Measurements from ENCODE around the gene ZMYND12.

Gene ZMYND12

DNA sequence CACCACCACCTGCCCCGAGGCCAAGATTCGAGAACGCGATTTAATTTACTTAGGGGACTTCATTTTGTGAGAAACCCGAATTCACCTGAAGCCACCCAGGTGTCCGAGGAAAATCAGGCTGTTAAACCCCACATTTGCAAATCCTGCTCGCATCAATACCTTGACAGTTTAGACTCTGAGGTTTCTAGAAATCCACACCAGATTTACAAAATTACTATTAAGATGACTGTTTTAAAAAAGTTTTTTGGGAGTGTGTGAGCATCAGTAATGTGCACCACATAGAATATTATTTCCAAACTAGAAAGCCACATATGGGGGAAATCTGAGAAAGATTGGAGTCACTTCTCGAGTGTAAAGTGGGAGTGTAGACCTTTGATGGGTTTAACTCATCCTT lies 74.5 kb downstream of the ZMYND12 start:
- Mint-ChIP-seq H3K27me3 (peaks cover 30% of the 10 kb centered on the region), H3K27ac (no peak overlapping the region), H3K4me1 (ENCODE audit: low read depth) (peaks cover 4% of the 10 kb centered on the region), H3K9me3 (ENCODE audit: low read depth) (no peaks in the 10 kb centered on the region), H3K4me3 (peak overlapping the region; percentile 72), H3K36me3 (no peaks in the 10 kb centered on the region)

GRCh38 chr1:42380586-42381279 lies 75.1 kb downstream of the ZMYND12 start, which contains the start of gene RIMKLA:
TSS of gene RIMKLA (plus strand) at chr1:42380792. CDS start at chr1:42380935, 143 bp downstream.
- H3K27me3 Mint-ChIP-seq: peaks cover 30% of the 10 kb centered on the region

More at GRCh38 chr1:42380586-42381279, 75.1 kb downstream of the ZMYND12 start, which contains the start of gene RIMKLA:
- Mint-ChIP-seq H3K4me1 (ENCODE audit: low read depth) (peaks cover 4% of the 10 kb centered on the region), H3K36me3 (no peaks in the 10 kb centered on the region), H3K4me3 (peak within 1 kb of the TSS; percentile 82), H3K27ac (no peak within 1 kb of the TSS), H3K9me3 (ENCODE audit: low read depth) (no peaks in the 10 kb centered on the region)
